GM12875 (cell line): ENCODE results near the gene FMNL2.

Source experiments
- H3K4me3 ChIP-seq: one replicate; pipeline ENCODE4 v1.5.1; 2011; ENCODE audit warnings: low read depth, low read length, control low read depth
- TF ChIP-seq, protein P1 (sequence below): IDR thresholded peaks from 2 replicates; pipeline ENCODE4 v1.5.1; 2011; ENCODE audit warnings: low read depth, mild to moderate bottlenecking, control low read depth, inconsistent platforms, low read length, moderate library complexity, borderline replicate concordance; ENCODE audit not compliant: insufficient read depth

FMNL2 gene

GRCh38 chr2:152578573-152578972 lies 243.6 kb downstream of the FMNL2 start:
- TF ChIP-seq, protein P1, sequence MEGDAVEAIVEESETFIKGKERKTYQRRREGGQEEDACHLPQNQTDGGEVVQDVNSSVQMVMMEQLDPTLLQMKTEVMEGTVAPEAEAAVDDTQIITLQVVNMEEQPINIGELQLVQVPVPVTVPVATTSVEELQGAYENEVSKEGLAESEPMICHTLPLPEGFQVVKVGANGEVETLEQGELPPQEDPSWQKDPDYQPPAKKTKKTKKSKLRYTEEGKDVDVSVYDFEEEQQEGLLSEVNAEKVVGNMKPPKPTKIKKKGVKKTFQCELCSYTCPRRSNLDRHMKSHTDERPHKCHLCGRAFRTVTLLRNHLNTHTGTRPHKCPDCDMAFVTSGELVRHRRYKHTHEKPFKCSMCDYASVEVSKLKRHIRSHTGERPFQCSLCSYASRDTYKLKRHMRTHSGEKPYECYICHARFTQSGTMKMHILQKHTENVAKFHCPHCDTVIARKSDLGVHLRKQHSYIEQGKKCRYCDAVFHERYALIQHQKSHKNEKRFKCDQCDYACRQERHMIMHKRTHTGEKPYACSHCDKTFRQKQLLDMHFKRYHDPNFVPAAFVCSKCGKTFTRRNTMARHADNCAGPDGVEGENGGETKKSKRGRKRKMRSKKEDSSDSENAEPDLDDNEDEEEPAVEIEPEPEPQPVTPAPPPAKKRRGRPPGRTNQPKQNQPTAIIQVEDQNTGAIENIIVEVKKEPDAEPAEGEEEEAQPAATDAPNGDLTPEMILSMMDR: no peak

DNA sequence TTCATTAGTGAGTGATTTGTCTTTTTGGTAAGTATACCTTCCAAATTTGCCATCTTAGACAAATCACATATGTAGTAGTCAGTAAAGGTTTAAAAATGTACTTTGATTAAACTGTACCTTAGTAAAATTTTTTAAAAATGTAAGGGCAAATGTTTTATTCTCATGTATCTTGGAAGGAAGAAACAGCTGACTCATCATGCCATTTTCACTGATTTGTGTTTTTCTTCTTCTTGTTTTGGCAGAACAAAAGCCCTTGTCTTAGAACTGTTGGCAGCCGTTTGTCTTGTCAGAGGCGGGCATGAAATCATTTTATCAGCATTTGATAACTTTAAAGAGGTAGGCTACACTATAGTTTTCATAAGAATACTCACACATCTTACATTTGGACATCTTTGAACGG lies 245.7 kb downstream of the FMNL2 start:
- TF ChIP-seq, protein P1: no peak
- H3K4me3 ChIP-seq: no peak overlapping the region

More at GRCh38 chr2:152578573-152578972, 243.6 kb downstream of the FMNL2 start:
- H3K4me3 ChIP-seq: no peak overlapping the region

- TF ChIP-seq, protein P1: no peak
- no peak overlapping the region for H3K4me3 ChIP-seq
Measured at GRCh38 chr2:152581360-152581759, 246.4 kb downstream of the FMNL2 start.

- TF ChIP-seq, protein P1: no peak
- H3K4me3 ChIP-seq: no peak overlapping the region
Measured at GRCh38 chr2:152582081-152582480, 247.1 kb downstream of the FMNL2 start.

DNA sequence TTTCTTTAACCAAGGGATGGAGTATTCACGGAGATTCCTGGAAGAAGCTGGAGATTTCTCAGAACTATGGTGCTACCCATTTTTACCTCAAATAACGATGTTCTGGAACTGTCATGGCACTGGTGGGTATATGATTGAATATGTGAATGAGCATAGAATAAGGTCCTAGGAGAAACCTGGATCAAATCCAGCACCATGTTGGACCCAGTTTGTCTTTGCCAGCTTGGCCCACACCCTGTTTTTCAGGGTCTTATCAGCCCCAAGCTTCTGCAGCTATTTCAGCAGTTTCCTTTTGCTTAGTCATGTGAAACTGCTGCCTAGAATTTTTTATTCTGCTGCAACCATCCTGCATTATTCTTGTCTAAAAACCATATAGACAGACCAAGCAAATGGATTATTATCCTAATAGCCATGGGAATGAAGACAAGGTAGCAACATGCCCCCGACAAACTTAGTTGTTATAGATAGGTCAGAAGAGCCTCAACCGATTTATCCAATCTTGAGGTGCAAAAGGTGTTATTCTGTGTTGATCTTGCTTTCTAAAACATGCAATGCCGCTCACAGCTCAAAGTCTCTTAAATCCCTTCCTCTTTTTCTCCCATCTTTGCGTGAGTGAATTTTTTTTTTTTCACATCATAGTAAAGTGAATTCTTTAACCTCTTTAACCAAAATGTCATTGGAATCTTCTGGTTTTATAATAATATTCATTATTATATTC lies 248.7 kb downstream of the FMNL2 start:
- TF ChIP-seq, protein P1: no peak
- H3K4me3 ChIP-seq: no peak overlapping the region

- H3K4me3 ChIP-seq: no peak overlapping the region
- TF ChIP-seq, protein P1: no peak
Measured at GRCh38 chr2:152584301-152584700, 249.3 kb downstream of the FMNL2 start.

GRCh38 chr2:152585830-152586484 lies 251.0 kb downstream of the FMNL2 start:
- no peak overlapping the region for H3K4me3 ChIP-seq
- TF ChIP-seq, protein P1: no peak
